Measurements from ENCODE around the gene SLC25A27. TPM values are rescaled to one million over a fixed set of nuclear protein-coding genes. Genes with fewer than 3 reads are reported as not detected.

The SLC25A27 gene
- total and polyA plus RNA-seq, 2 of the 4 experiments (the other 2 are of a cell fraction): 1.3 TPM; not detected in 1

GRCh38 chr6:46645265-46645664, 7.5 kb upstream of the SLC25A27 start:
- no peak overlapping the region for H3K4me2 ChIP-seq (ENCODE audit: low read depth, low read length)
- H3K9me3 ChIP-seq (ENCODE audit: control insufficient read depth, insufficient read depth, low read length): no peaks in the 10 kb centered on the region
- no peak overlapping the region for H2BK5ac ChIP-seq (ENCODE audit: low read depth, low read length, poor library complexity, severe bottlenecking)
- no peaks in the 10 kb centered on the region for H4K20me1 ChIP-seq (ENCODE audit: insufficient read depth, low read length)
- H2AFZ ChIP-seq (replicated peaks; ENCODE audit: low read length, poor library complexity): no peak overlapping the region
- no peaks in the 10 kb centered on the region for H3K79me1 ChIP-seq (ENCODE audit: low read depth in 1 of 2, low read length in 2 of 2)
- H2BK120ac ChIP-seq (ENCODE audit: low read depth, low read length): no peak overlapping the region
- no peak overlapping the region for H2BK15ac ChIP-seq (ENCODE audit: low read depth, low read length)
- no peak overlapping the region for H3K4ac ChIP-seq (ENCODE audit: low read depth, low read length)
- no TSS peak for BruUV-seq (replicated peaks)
- H4K5ac ChIP-seq (ENCODE audit: low read depth, low read length): no peak overlapping the region
- no peak overlapping the region for H3K56ac ChIP-seq (ENCODE audit: extremely low read depth, insufficient read depth, low read length)
- no peak overlapping the region for H3K23ac ChIP-seq (ENCODE audit: low read depth, low read length)
- whole genome bisulfite sequencing, 2 experiments (ENCODE audit: extremely low coverage in 2 of 2, insufficient read length in 1 of 2): no CpG with 5 or more reads among the region's 1 CpG
- no peak overlapping the region for H3K4me3 ChIP-seq (ENCODE audit: insufficient read depth, low read depth, low read length)
- H3K14ac ChIP-seq (replicated peaks; ENCODE audit: low read depth, low read length): no peak overlapping the region
- H2AK9ac ChIP-seq (replicated peaks; ENCODE audit: low read depth, low read length, poor library complexity): no peak overlapping the region
- ChIA-PET CTCF (no interaction called here), POLR2A (ENCODE audit: unreplicated experiment) (no interaction called here)
- no peak overlapping the region for H3K18ac ChIP-seq (ENCODE audit: low read depth, low read length)
- no peaks in the 10 kb centered on the region for H3K36me3 ChIP-seq (ENCODE audit: control insufficient read depth, insufficient read depth, low read length)
- ATAC-seq (ENCODE audit: low read depth) (no peak), DNase-seq (no peak)
- H4K8ac ChIP-seq (ENCODE audit: low read depth in 2 of 2, low read length in 2 of 2): no peak overlapping the region
- H4K91ac ChIP-seq (ENCODE audit: insufficient read depth, low read depth, low read length): no peak overlapping the region
- no peak overlapping the region for H2BK20ac ChIP-seq (ENCODE audit: low read depth, low read length)
- H3K27ac ChIP-seq (ENCODE audit: insufficient read depth, low read length): no peak overlapping the region
- dilution Hi-C loops (cut with HindIII; ENCODE audit: low sequenced_read_pairs, unreplicated experiment) (no loop called here), intact Hi-C loops (cut with micrococcal nuclease) (no loop called here), in situ Hi-C loops (cut with MboI; ENCODE audit: low sequenced_read_pairs) (no loop called here)
- H2AK5ac ChIP-seq (ENCODE audit: low read depth, low read length): no peak overlapping the region
- TF ChIP-seq NFE2L2 (IDR thresholded peaks at IDR 0.05; ENCODE audit: low read depth, low read length): no peak
- no peak for TF ChIP-seq CTCF (conservative IDR thresholded peaks at IDR 0.05; ENCODE audit: low read depth, low read length)
- no peak for TF ChIP-seq USF2 (IDR thresholded peaks at IDR 0.05; ENCODE audit: low read depth, low read length)
- TF ChIP-seq SMC3 (IDR thresholded peaks at IDR 0.05; ENCODE audit: low read depth, low read length): no peak
- TF ChIP-seq CEBPB (IDR thresholded peaks at IDR 0.05; ENCODE audit: low read depth, low read length): no peak
- TF ChIP-seq MAZ (IDR thresholded peaks at IDR 0.05; ENCODE audit: borderline replicate concordance, low read depth, low read length): no peak
- TF ChIP-seq RCOR1 (IDR thresholded peaks at IDR 0.05; ENCODE audit: insufficient replicate concordance, low read length): no peak
- TF ChIP-seq BHLHE40 (IDR thresholded peaks at IDR 0.05; ENCODE audit: low read depth, low read length): no peak
- no peak for TF ChIP-seq ELK1 (IDR thresholded peaks at IDR 0.05; ENCODE audit: borderline replicate concordance, low read depth, low read length)
- no peak for TF ChIP-seq RFX5 (IDR thresholded peaks at IDR 0.05; ENCODE audit: low read depth, low read length)
- no peak for TF ChIP-seq MAFK (IDR thresholded peaks at IDR 0.05; ENCODE audit: low read depth, low read length)
- no peak for TF ChIP-seq MXI1 (IDR thresholded peaks at IDR 0.05; ENCODE audit: borderline replicate concordance, low read depth, low read length)
- H3K27me3 ChIP-seq (ENCODE audit: control insufficient read depth, insufficient read depth, low read length): no peaks in the 10 kb centered on the region
- no peaks in the 10 kb centered on the region for H3K9me1 ChIP-seq (ENCODE audit: insufficient read depth, low read length)
- H3K4me1 ChIP-seq (ENCODE audit: control insufficient read depth, insufficient read depth, low read length): no peaks in the 10 kb centered on the region
- H3K9ac ChIP-seq (ENCODE audit: low read depth, low read length): no peak overlapping the region

All from IMR-90 (cell line).